Measurements from ENCODE around the gene TSPAN7. TPM values are rescaled to one million over a fixed set of nuclear protein-coding genes. Genes with fewer than 3 reads are reported as not detected.

The TSPAN7 gene
- total and polyA plus RNA-seq, 7 donors: 15.6 to 55.1 (median 21.0) TPM

DNA sequence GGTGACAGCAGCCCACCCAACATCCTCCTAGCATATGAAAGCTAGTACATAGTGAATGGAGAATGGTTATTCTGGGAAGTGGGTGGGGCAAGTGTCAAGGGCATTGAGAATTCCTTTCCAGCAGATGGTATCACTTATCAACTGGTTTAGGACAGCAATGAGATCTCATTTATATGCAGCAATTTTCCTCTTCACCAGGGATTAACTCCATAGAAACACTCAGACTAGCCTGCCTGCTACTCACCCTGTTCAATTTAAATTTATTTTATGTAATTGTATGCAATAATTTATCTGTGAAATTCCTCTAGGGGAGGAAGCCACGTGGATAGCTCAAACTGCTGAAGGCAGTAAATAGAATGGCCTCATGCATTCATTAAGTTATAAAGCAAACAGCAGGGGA lies 138.4 kb downstream of the TSPAN7 start:
- WGBS, 2 donors: 12 to 44% methylated on average over 1 of the region's 1 CpG
- TF ChIP-seq POLR2A (IDR thresholded peaks at IDR 0.05): no peak
- TF ChIP-seq POLR2AphosphoS5 (IDR thresholded peaks at IDR 0.05): no peak
- TF ChIP-seq, protein P1, sequence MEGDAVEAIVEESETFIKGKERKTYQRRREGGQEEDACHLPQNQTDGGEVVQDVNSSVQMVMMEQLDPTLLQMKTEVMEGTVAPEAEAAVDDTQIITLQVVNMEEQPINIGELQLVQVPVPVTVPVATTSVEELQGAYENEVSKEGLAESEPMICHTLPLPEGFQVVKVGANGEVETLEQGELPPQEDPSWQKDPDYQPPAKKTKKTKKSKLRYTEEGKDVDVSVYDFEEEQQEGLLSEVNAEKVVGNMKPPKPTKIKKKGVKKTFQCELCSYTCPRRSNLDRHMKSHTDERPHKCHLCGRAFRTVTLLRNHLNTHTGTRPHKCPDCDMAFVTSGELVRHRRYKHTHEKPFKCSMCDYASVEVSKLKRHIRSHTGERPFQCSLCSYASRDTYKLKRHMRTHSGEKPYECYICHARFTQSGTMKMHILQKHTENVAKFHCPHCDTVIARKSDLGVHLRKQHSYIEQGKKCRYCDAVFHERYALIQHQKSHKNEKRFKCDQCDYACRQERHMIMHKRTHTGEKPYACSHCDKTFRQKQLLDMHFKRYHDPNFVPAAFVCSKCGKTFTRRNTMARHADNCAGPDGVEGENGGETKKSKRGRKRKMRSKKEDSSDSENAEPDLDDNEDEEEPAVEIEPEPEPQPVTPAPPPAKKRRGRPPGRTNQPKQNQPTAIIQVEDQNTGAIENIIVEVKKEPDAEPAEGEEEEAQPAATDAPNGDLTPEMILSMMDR (IDR thresholded peaks at IDR 0.05): no peak
- TF ChIP-seq EP300 (IDR thresholded peaks at IDR 0.05): no peak
- Histone ChIP-seq H3K4me3 (no peak overlapping the region), H3K4me1 (no peaks in the 10 kb centered on the region), H3K36me3 (no peaks in the 10 kb centered on the region), H3K9me3 (no peaks in the 10 kb centered on the region), H3K27me3 (no peaks in the 10 kb centered on the region), H3K27ac (no peak overlapping the region)
- intact Hi-C loops (cut with DNase I): no loop called here
- no peak for DNase-seq

DNA sequence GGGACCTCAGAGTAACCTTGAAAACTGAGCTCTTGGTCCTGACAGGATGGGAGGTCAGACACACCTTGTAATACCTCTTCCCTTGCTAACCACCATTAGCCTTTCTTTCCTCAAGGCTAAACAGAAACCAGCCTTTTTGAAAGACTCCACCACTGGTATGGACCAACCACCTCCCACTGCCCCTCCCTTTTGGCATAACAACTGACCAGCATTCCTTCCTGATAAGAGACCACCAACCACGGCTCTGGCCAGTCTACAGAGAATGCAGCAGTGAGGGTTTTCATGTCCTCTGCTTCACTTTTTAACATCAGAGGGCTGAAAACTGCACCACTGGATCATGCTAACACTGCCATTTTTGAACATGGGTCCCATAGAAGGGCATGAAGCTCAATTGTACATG lies 139.7 kb downstream of the TSPAN7 start:
- no peak for DNase-seq
- H3K4me3 ChIP-seq: no peak overlapping the region
- no peaks in the 10 kb centered on the region for H3K27me3 ChIP-seq
- no peaks in the 10 kb centered on the region for H3K4me1 ChIP-seq
- TF ChIP-seq POLR2AphosphoS5 (IDR thresholded peaks at IDR 0.05) (no peak), POLR2A (IDR thresholded peaks at IDR 0.05) (no peak), EP300 (IDR thresholded peaks at IDR 0.05) (no peak)
- TF ChIP-seq, protein P1 (IDR thresholded peaks at IDR 0.05): no peak
- no peaks in the 10 kb centered on the region for H3K9me3 ChIP-seq
- intact Hi-C loops (cut with DNase I): no loop called here
- no peaks in the 10 kb centered on the region for H3K36me3 ChIP-seq
- H3K27ac ChIP-seq: no peak overlapping the region
- WGBS, 2 donors: 65 to 69% methylated on average over 1 of the region's 1 CpG

DNA sequence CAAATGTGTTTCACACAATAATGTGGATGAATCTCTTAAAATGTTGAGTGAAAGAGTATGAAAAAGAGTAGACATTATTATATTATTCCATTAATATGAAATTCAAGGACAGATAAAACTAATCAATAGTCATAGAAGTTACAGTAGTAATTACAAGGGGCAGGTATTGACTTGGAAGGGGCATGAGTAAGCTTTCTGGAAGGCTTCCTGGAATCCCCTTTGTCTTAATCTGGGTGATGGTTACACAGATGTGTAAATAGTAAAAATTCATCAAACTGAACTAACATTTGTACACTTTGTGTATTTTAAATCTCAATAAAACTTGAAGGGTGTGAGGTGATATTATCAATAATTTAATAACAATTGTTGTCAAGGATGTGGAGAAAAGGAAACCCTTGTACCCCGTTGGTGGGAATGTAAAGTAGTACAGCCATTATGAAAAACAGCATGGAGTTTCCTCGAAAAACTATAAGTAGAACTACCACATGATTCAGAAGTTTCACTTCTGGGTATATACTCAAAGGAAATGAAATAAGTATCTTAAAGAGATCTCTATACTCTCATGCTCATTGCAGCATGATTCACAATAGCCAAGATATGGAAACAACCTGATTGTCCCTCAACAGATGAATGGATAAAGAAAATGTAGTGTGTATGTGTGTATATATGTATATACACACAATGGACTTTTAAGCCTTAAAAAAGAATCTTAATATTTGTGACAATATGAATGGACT lies 143.0 kb downstream of the TSPAN7 start:
- H3K9me3 ChIP-seq: no peaks in the 10 kb centered on the region
- intact Hi-C loops (cut with DNase I): no loop called here
- DNase-seq: no peak
- no peaks in the 10 kb centered on the region for H3K36me3 ChIP-seq
- H3K4me1 ChIP-seq: no peaks in the 10 kb centered on the region
- TF ChIP-seq POLR2AphosphoS5 (IDR thresholded peaks at IDR 0.05) (no peak), EP300 (IDR thresholded peaks at IDR 0.05) (no peak), POLR2A (IDR thresholded peaks at IDR 0.05) (no peak)
- TF ChIP-seq, protein P1 (IDR thresholded peaks at IDR 0.05): no peak
- no peak overlapping the region for H3K4me3 ChIP-seq
- no peaks in the 10 kb centered on the region for H3K27me3 ChIP-seq
- H3K27ac ChIP-seq: no peak overlapping the region
- 59 to 75% methylated on average over 2 of the region's 2 CpGs for WGBS, 2 donors

DNA sequence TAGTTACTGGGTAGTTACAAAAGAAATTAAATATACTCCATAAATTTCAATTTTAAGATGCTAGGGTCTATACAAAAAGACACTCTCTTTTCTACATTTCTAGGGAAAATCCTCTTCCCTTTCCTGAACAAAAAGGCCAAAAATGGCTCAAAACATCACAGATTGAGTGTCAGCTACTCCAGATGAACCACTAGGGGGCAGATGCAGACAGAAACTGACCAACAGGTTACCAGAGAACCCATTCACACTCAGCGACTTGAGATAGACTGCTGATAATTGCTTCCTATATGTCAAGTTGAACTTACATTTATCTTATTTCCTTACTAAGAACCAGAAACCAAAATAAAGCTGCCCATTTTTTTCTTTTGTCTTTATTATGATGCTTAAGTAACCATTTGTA lies 156.5 kb downstream of the TSPAN7 start:
- Histone ChIP-seq H3K27ac (no peak overlapping the region), H3K36me3 (no peaks in the 10 kb centered on the region), H3K9me3 (no peaks in the 10 kb centered on the region), H3K4me3 (no peak overlapping the region), H3K4me1 (no peaks in the 10 kb centered on the region), H3K27me3 (no peaks in the 10 kb centered on the region)
- WGBS, 2 donors: 33 to 51% methylated on average over 1 of the region's 1 CpG
- intact Hi-C loops (cut with DNase I): no loop called here
- no peak for DNase-seq
- TF ChIP-seq, protein P1 (IDR thresholded peaks at IDR 0.05): no peak
- TF ChIP-seq POLR2AphosphoS5 (IDR thresholded peaks at IDR 0.05): no peak
- no peak for TF ChIP-seq POLR2A (IDR thresholded peaks at IDR 0.05)
- TF ChIP-seq EP300 (IDR thresholded peaks at IDR 0.05): no peak

DNA sequence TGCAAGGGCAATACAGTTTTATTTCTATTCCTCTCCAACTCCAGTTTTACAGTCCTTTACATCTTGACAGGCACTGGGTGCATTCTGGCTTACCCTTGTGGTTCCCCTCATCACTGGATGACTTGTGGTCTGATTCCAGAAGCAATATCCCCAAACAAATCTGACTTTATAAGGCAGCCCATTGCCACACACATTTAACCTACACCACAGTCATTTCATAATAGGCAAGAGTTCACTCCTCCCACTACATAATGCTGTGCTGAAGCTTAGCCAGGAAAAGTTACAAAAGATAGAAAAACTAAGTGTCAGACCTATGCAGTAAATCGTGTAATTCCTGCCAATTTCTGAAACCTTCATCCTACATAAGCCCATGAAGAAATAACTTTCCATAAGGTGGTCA lies 157.0 kb downstream of the TSPAN7 start:
- no peaks in the 10 kb centered on the region for H3K4me1 ChIP-seq
- H3K27me3 ChIP-seq: no peaks in the 10 kb centered on the region
- H3K9me3 ChIP-seq: no peaks in the 10 kb centered on the region
- DNase-seq: no peak
- H3K4me3 ChIP-seq: no peak overlapping the region
- WGBS, 2 donors: 91% methylated on average over 1 of the region's 1 CpG
- H3K27ac ChIP-seq: no peak overlapping the region
- no peak for TF ChIP-seq EP300 (IDR thresholded peaks at IDR 0.05)
- TF ChIP-seq POLR2AphosphoS5 (IDR thresholded peaks at IDR 0.05): no peak
- TF ChIP-seq, protein P1 (IDR thresholded peaks at IDR 0.05): no peak
- TF ChIP-seq POLR2A (IDR thresholded peaks at IDR 0.05): no peak
- intact Hi-C loops (cut with DNase I): no loop called here
- H3K36me3 ChIP-seq: no peaks in the 10 kb centered on the region
